Tongue (tissue), 2 donors: ENCODE results near the gene ANAPC16. TPM values are rescaled to one million over a fixed set of nuclear protein-coding genes. Genes with fewer than 3 reads are reported as not detected.
"Not testable (repeated sequence)": the region's sequence is repeated elsewhere in the genome, so short reads cannot be mapped to it uniquely, and the experiment has no call there.

ENCODE experiments used
- DNase-seq: peaks from one replicate; pipeline ENCODE4 v3.0.0-alpha.2; 2015
- total RNA-seq: library from RNA; depleted of rRNA; stranded (reverse); fragments of >200 nt; gene quantifications from one replicate; pipeline ENCODE4 v1.2.3, GENCODE V29; 2014

ANAPC16 gene
- total RNA-seq = 88.7 TPM

- peak; percentile 98 for DNase-seq
Measured at GRCh38 chr10:72215611-72216549, at the start of gene ANAPC16, which contains the start of gene ASCC1. Gene ANAPC16, plus strand, starts transcription at chr10:72216012. Its CDS starts 7,903 bp downstream, at chr10:72223915. Gene ASCC1, minus strand, starts transcription at chr10:72216276. Its CDS starts 2,978 bp downstream, at chr10:72213298.

- DNase-seq = no peak
Measured at GRCh38 chr10:72167118-72167517, 48.7 kb upstream of the ANAPC16 start.

GRCh38 chr10:72170263-72170662 lies 45.5 kb upstream of the ANAPC16 start:
- DNase-seq = no peak

GRCh38 chr10:72170733-72171132 lies 45.1 kb upstream of the ANAPC16 start:
- no peak for DNase-seq

GRCh38 chr10:72171175-72171630 lies 44.6 kb upstream of the ANAPC16 start:
- DNase-seq = no peak

- no peak for DNase-seq
Measured at GRCh38 chr10:72173262-72173618, 42.6 kb upstream of the ANAPC16 start.

- DNase-seq = no peak
Measured at GRCh38 chr10:72173619-72174296, 42.1 kb upstream of the ANAPC16 start.

GRCh38 chr10:72174297-72174662 lies 41.5 kb upstream of the ANAPC16 start:
- DNase-seq = no peak

GRCh38 chr10:72175149-72175548 lies 40.7 kb upstream of the ANAPC16 start:
- DNase-seq = no peak

- DNase-seq = no peak
Measured at GRCh38 chr10:72176701-72177100, 39.1 kb upstream of the ANAPC16 start.

GRCh38 chr10:72177454-72177853 lies 38.4 kb upstream of the ANAPC16 start:
- DNase-seq = no peak

GRCh38 chr10:72184156-72184555 lies 31.7 kb upstream of the ANAPC16 start:
- no peak for DNase-seq

GRCh38 chr10:72186258-72186981 lies 29.4 kb upstream of the ANAPC16 start:
- peak; percentile 59 for DNase-seq

GRCh38 chr10:72186982-72187330 lies 28.9 kb upstream of the ANAPC16 start:
- no peak for DNase-seq

GRCh38 chr10:72194949-72195348 lies 20.9 kb upstream of the ANAPC16 start:
- no peak for DNase-seq

GRCh38 chr10:72200883-72201282 lies 14.9 kb upstream of the ANAPC16 start:
- no peak for DNase-seq

GRCh38 chr10:72201293-72201692 lies 14.5 kb upstream of the ANAPC16 start:
- no peak for DNase-seq

GRCh38 chr10:72204296-72204695 lies 11.5 kb upstream of the ANAPC16 start:
- no peak for DNase-seq

GRCh38 chr10:72204724-72205123 lies 11.1 kb upstream of the ANAPC16 start:
- no peak for DNase-seq

- no peak for DNase-seq
Measured at GRCh38 chr10:72206511-72207229, 9.1 kb upstream of the ANAPC16 start.

- DNase-seq = not testable (repeated sequence)
Measured at GRCh38 chr10:72208526-72208925, 7.3 kb upstream of the ANAPC16 start.

- not testable (repeated sequence) for DNase-seq
Measured at GRCh38 chr10:72211381-72211780, 4.4 kb upstream of the ANAPC16 start.
